Retinal pigment epithelial cell (primary cell): ENCODE data around the gene FAM89A.

Source experiments
- DNase-seq: peaks from one replicate; pipeline ENCODE4 v3.0.0-alpha.2; 2010; ENCODE audit warnings: low read depth
- H3K4me3 ChIP-seq: 2 replicates; pipeline ENCODE4 v1.5.1; 2011; ENCODE audit warnings: mild to moderate bottlenecking, low read length, control low read depth, moderate library complexity
- TF ChIP-seq, protein P1 (sequence below): conservative IDR thresholded peaks from 2 replicates; pipeline ENCODE4 v1.5.1; 2011; ENCODE audit warnings: low read depth, low read length, control low read depth, inconsistent platforms

The FAM89A gene

DNA sequence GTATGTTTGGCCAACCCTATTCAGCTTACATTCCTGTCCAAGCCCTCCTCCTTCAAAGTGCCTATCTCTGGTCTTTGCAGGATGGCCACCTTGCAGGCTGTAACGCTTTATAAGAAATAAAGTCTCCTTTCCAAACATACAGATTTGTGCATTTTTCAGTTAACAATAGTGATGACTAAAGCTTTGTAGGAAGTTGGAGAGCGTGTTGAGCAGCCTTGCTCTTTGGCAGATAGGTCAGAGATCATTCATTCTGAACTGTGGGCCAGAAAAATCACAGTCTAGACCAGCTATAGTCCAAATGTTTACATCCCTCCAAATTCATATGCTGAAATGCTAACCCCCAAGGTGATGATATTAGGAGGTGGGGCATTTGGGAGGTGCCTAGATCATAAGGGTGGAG, 34.0 kb upstream of the FAM89A start:
- TF ChIP-seq, protein P1, sequence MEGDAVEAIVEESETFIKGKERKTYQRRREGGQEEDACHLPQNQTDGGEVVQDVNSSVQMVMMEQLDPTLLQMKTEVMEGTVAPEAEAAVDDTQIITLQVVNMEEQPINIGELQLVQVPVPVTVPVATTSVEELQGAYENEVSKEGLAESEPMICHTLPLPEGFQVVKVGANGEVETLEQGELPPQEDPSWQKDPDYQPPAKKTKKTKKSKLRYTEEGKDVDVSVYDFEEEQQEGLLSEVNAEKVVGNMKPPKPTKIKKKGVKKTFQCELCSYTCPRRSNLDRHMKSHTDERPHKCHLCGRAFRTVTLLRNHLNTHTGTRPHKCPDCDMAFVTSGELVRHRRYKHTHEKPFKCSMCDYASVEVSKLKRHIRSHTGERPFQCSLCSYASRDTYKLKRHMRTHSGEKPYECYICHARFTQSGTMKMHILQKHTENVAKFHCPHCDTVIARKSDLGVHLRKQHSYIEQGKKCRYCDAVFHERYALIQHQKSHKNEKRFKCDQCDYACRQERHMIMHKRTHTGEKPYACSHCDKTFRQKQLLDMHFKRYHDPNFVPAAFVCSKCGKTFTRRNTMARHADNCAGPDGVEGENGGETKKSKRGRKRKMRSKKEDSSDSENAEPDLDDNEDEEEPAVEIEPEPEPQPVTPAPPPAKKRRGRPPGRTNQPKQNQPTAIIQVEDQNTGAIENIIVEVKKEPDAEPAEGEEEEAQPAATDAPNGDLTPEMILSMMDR: no peak
- no peak for DNase-seq
- H3K4me3 ChIP-seq: no peak overlapping the region

DNA sequence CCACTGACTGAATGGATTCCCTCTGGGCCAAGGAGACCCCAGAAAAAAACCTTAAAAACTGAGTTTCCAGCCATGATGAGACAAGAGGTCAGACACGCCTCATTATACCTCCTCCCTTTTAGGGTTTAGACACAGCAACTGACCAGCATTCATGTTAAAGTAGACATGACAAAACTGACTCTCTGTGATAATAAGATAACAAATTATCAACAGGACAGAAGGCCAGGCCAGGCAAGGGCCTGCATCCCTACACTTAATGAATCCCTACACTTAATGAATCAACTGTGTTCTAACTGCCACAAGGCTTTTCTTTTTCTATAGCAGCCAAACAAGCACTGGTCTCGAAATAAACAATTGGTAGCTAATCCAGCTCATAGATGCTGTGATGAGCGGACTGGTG, 33.3 kb upstream of the FAM89A start:
- TF ChIP-seq, protein P1: no peak
- no peak overlapping the region for H3K4me3 ChIP-seq
- DNase-seq: no peak

DNA sequence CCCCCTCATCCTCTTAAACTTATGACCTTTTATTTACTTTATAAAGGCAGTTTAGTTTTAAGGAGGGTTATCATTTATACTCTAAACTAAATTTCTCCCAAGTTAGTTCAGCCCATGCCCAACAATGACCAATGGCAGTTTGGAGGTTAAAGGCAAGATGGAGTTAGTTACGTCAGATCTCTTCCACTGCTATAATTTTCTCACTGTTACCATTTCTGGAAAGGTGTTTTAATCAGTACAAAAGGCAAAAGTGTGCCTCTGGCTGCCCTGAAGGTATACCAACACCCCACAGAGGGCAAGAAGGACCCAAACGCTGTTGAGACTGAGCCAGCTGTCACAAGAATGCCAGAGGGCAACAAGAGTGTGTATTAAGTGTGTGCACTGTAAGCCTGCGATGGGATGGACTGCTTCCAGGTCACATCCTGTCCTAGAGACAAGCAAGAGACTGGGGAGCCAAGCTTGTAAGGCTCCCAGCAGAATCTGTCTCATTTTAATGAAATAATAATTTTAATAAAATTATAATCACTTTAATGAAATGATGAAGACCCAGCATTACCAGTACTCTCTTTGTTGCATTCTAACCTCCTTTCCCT, 32.5 kb upstream of the FAM89A start:
- H3K4me3 ChIP-seq: no peak overlapping the region
- TF ChIP-seq, protein P1: no peak
- no peak for DNase-seq

DNA sequence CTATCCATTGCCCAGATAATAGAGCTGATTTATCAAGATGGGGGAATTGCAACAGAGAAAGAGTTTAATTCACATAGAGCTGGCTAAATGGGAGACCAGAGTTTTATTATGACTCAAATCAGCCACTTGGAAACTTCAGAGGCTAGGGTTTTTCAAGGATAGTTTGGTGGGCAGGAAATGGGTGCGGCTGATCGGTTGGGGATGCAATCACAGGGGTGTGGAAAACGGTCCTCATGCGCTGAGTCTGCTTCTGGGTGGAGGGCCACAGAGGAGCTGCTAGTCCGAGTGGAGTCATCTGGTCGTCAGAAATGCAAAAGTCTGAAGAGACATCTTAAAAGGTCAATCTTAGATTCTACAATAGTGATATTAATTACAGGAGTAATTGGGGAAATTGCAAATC, 32.0 kb upstream of the FAM89A start:
- TF ChIP-seq, protein P1: no peak

DNA sequence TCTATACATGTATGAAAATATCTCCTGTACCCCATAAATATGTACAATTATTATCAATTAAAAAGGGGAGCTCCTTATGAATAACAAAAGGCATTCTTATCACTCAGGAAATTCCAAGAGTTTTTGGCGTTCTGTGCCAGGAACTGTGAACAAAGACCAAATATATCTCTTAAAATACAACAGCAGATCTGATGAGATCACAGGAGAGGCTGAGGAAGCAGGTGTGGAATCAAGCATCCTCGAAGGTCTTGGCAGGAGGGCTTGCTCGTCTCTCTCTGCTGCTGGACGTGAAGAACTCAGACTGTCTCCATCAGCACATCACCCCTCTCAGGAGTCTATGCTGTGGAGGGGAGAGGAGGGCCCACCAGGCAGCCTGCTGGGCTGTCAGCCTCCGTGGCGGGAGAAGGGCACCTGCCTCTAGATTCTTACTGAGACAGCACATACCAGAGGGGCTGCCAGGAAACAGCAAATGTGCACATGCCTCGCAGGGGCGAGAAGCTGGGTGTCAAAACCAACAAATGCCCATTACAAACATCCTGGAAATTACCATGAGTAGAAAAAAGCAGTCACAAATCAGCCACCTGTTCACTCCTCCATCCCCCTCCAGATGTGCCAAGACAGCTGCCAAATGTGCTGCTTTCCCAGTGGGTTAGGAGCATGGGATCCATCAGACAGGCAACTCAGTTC, 30.8 kb upstream of the FAM89A start:
- TF ChIP-seq, protein P1: no peak
- no peak overlapping the region for H3K4me3 ChIP-seq
- DNase-seq: no peak

More for the DNA sequence above, 32.0 kb upstream of the FAM89A start:
- no peak overlapping the region for H3K4me3 ChIP-seq
- no peak for DNase-seq

DNA sequence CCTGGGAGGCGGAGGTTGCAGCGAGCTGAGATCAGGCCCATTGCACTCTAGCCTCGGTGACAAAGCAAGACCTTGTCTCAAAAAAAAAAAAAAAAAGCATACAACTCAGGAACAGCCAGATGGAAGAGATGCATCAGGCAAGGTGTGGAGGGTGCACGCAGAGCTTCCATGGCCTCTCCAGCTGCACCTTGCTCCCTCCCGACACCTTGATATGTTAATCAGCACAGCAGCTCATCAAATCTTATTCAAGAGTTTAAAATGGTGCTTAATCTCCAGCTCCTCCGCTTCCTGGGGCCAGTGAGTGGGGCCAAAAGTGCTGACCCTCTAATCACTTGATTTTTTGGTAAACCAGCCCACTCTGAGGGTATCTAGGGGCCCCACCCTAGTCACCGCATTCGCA, 29.3 kb upstream of the FAM89A start:
- TF ChIP-seq, protein P1: no peak
- no peak overlapping the region for H3K4me3 ChIP-seq
- no peak for DNase-seq

DNA sequence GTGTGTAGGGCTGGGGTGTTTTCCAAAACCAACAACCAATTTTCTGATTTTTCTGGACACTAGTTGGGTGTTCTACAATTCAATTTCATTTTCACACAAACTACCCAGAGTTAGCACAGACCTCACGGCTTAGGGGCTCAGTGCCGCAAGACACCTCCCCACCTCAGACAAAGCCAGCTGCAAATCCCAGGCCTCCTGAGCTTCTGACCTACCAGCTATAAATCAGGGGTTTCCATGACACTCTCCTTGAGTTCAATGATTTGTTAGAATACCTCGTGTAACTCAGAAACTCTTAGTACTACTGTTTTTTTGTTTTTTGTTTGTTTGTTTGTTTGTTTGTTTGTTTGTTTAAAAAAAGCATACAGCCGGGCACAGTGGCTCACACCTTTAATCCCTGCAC, 28.7 kb upstream of the FAM89A start:
- no peak overlapping the region for H3K4me3 ChIP-seq
- no peak for DNase-seq
- TF ChIP-seq, protein P1: no peak
